ENCODE data around the gene RDX. TPM values are rescaled to one million over a fixed set of nuclear protein-coding genes. Genes with fewer than 3 reads are reported as not detected.

Gene RDX
- total and polyA plus RNA-seq, 2 experiments from 2014 or later: 45.2 to 226 TPM

DNA sequence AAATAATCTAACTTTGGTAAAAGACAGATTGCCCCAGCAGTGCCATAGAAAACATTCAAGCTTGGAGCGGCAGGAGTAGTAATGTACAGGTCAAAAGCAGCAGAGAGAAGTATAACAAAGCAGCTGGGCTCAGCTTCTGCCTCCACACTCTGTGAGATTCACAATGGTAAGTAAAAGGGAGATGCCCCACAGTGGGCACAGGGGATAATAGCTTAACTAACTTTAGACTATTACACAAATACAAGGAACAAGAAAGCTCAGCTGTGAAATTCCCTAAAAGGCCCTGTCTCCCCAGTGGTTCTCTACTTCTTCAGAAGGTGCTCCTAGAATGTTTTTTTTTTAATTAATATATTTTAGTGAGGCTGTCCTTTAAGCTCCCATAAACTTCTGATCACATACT lies 28.0 kb downstream of the RDX start:
- Histone ChIP-seq H3K4me2 (no peak overlapping the region), H3K4me3 (no peak overlapping the region), H4K20me1 (replicated peaks; ENCODE audit: insufficient read depth) (no peaks in the 10 kb centered on the region; the same call in 1 of the 2 replicates), H3K27ac (ENCODE audit: low read depth) (no peak overlapping the region), H3K4me1 (ENCODE audit: insufficient read depth) (no peaks in the 10 kb centered on the region), H3K27me3 (ENCODE audit: insufficient read depth) (no peaks in the 10 kb centered on the region), H3K79me2 (replicated peaks; ENCODE audit: insufficient read depth) (peaks cover 32% of the 10 kb centered on the region), H3K36me3 (ENCODE audit: insufficient read depth) (peaks cover 10% of the 10 kb centered on the region; the same call in 1 of the 2 replicates), H3F3A (replicated peaks; ENCODE audit: low read depth) (no peaks in the 10 kb centered on the region), H2AFZ (no peak overlapping the region), H3K9me2 (ENCODE audit: insufficient read depth) (no peaks in the 10 kb centered on the region)
- ATAC-seq (no peak), DNase-seq (ENCODE audit: low spot score) (no peak)
- Mint-ChIP-seq H3K9me3 (no peaks in the 10 kb centered on the region), H3K36me3 (ENCODE audit: low read depth) (peaks cover 39% of the 10 kb centered on the region), H3K27me3 (ENCODE audit: insufficient read depth, low read depth, poor library complexity) (peaks cover 2% of the 10 kb centered on the region), H3K4me1 (no peaks in the 10 kb centered on the region), H3K4me3 (no peak overlapping the region), H3K27ac (no peak overlapping the region)
- TF ChIP-seq NANOG (IDR thresholded peaks at IDR 0.05; ENCODE audit: borderline replicate concordance) (no peak), ETS1 (IDR thresholded peaks at IDR 0.05) (no peak), POLR2AphosphoS5 (IDR thresholded peaks at IDR 0.05; ENCODE audit: low read depth) (no peak), ZNF114 (CRISPR knock-in tag; IDR thresholded peaks at IDR 0.05) (no peak), STAT1 (IDR thresholded peaks at IDR 0.05; ENCODE audit: unreplicated experiment) (no peak), CREB1 (CRISPR knock-in tag; IDR thresholded peaks at IDR 0.05; ENCODE audit: low read depth) (no peak), ZNF331 (CRISPR knock-in tag; IDR thresholded peaks at IDR 0.05; ENCODE audit: low read depth) (no peak)
- TF ChIP-seq, protein P1, sequence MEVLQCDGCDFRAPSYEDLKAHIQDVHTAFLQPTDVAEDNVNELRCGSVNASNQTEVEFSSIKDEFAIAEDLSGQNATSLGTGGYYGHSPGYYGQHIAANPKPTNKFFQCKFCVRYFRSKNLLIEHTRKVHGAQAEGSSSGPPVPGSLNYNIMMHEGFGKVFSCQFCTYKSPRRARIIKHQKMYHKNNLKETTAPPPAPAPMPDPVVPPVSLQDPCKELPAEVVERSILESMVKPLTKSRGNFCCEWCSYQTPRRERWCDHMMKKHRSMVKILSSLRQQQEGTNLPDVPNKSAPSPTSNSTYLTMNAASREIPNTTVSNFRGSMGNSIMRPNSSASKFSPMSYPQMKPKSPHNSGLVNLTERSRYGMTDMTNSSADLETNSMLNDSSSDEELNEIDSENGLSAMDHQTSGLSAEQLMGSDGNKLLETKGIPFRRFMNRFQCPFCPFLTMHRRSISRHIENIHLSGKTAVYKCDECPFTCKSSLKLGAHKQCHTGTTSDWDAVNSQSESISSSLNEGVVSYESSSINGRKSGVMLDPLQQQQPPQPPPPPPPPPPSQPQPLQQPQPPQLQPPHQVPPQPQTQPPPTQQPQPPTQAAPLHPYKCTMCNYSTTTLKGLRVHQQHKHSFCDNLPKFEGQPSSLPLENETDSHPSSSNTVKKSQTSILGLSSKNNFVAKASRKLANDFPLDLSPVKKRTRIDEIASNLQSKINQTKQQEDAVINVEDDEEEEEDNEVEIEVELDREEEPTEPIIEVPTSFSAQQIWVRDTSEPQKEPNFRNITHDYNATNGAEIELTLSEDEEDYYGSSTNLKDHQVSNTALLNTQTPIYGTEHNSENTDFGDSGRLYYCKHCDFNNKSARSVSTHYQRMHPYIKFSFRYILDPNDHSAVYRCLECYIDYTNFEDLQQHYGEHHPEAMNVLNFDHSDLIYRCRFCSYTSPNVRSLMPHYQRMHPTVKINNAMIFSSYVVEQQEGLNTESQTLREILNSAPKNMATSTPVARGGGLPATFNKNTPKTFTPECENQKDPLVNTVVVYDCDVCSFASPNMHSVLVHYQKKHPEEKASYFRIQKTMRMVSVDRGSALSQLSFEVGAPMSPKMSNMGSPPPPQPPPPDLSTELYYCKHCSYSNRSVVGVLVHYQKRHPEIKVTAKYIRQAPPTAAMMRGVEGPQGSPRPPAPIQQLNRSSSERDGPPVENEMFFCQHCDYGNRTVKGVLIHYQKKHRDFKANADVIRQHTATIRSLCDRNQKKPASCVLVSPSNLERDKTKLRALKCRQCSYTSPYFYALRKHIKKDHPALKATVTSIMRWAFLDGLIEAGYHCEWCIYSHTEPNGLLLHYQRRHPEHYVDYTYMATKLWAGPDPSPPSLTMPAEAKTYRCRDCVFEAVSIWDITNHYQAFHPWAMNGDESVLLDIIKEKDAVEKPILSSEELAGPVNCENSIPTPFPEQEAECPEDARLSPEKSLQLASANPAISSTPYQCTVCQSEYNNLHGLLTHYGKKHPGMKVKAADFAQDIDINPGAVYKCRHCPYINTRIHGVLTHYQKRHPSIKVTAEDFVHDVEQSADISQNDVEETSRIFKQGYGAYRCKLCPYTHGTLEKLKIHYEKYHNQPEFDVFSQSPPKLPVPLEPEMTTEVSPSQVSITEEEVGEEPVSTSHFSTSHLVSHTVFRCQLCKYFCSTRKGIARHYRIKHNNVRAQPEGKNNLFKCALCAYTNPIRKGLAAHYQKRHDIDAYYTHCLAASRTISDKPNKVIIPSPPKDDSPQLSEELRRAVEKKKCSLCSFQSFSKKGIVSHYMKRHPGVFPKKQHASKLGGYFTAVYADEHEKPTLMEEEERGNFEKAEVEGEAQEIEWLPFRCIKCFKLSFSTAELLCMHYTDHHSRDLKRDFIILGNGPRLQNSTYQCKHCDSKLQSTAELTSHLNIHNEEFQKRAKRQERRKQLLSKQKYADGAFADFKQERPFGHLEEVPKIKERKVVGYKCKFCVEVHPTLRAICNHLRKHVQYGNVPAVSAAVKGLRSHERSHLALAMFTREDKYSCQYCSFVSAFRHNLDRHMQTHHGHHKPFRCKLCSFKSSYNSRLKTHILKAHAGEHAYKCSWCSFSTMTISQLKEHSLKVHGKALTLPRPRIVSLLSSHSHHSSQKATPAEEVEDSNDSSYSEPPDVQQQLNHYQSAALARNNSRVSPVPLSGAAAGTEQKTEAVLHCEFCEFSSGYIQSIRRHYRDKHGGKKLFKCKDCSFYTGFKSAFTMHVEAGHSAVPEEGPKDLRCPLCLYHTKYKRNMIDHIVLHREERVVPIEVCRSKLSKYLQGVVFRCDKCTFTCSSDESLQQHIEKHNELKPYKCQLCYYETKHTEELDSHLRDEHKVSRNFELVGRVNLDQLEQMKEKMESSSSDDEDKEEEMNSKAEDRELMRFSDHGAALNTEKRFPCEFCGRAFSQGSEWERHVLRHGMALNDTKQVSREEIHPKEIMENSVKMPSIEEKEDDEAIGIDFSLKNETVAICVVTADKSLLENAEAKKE (CRISPR knock-in tag; IDR thresholded peaks at IDR 0.05): no peak

Measured in GM23338 (cell line).